Dedifferentiated amniotic fluid mesenchymal stem cell (primary cell): ENCODE data around the gene MEGF11.

Experiments used
- DNase-seq: peaks from one replicate; pipeline ENCODE4 v3.0.0-alpha.2; 2016; ENCODE audit errors: extremely low spot score

MEGF11 gene

GRCh38 chr15:66114863-66115425, 138.6 kb downstream of the MEGF11 start:
- no peak for DNase-seq

GRCh38 chr15:66112388-66112787, 141.2 kb downstream of the MEGF11 start:
- no peak for DNase-seq

DNA sequence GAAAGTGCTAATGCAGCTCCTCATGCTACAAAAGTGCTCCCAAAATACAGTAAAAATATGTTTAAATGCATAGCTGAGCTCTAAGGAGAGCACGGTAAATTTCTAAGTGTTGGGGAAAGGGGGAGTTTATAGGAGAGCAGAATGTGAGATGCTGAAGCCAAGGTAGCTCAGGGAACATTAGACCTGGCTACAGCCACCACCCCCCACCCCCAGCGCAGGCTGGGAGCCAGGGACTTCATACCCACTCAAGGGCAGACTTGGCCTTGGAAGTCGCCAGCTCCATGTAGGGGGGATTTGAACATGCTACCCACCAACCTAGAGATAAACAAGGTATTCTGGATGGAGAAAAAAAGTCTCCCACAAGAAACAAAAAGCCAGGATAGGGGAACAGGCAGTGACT, 142.2 kb downstream of the MEGF11 start:
- no peak for DNase-seq

DNA sequence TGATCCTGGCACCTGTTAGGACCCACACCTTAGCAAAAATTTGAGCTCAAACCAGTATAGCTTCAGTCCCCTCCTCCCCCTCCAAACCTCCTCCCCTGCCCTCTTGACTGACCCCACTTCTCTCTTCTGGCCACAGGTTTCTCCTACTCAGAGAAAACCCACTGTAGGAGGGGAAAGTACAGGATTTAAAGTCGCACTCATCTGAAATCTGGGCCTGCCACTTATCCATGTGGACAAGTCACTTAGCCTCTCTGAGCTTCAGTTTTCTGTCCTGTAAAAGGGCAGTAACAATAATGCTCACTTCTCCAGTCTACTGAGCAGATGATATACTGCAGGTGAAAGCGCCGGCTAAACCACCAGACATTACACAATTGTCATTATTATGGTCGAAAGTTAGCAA, 142.7 kb downstream of the MEGF11 start:
- no peak for DNase-seq

- DNase-seq: no peak
Observed at GRCh38 chr15:66109826-66110225, 143.7 kb downstream of the MEGF11 start.

DNA sequence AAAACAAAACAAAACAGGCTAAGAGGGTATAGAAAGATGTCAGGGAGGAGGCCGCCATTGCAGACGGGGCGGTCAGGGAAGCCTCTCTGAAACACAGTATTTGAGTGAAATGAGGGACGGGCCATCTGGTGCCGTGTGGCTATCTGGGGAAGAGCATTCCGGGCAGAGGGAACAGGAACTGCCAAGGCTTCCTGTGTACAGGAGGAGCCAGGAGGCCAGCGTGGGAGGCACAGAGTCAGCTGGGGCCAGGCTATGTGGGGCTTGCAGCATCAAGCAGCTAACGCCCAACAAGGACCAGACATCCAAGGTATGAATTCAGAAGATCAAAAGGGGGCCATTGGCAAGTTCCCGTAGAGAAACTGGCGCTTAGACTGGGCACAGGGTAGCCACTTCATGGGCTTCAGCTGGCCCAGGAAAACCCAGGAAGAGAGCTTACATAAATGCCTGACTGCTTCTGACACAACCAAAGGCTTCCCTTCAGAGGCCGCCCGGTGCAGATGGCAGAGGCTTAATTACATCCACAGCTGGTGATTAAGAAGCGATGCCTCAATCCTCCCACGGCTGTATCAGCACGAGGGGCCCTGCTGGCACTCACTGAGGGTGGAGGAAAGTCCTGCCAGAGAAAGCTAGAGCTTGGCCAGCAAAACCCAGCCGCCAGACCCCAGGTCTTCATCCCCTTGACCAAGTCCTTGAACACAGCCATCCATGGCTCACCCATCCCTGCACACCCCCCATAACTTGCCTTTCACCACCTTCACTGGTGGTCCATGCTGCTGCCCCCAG, 144.9 kb downstream of the MEGF11 start:
- no peak for DNase-seq

DNA sequence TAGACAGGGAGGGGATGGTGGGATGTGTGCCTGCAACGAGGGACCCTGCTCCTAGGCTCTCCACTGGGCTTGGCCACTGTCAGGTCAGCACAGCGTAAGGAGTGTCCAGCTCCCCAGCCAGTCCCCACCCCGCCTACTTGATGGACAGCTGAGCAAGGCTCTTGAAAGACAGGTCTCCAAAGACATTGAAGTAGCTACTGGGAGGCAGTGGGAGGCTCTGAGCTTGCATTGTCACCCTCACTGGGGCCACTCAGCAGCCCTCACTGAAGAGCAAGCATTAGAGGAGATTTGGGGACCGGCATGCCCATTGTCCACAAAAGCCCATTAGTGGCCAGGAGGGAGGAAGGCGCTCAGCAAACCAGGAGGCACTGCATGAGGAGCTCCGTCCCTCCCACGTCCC, 146.5 kb downstream of the MEGF11 start:
- DNase-seq: no peak

- DNase-seq: no peak
Observed at GRCh38 chr15:66105286-66106265, 148.0 kb downstream of the MEGF11 start.

DNA sequence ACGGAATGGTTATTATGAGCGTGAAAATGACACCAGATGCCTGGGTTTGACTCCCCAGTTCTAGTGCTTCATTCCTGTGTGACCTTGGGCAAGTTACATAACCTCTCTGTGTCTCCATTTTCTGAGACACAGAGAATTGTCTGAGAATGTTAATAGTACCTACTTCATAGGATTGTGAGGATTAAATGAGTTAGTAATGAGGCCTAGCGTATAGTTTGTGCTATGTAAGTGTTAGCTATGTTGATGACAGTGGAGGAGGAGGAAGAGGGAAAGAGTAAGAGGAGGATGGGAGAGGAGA, 150.3 kb downstream of the MEGF11 start:
- no peak for DNase-seq

GRCh38 chr15:66102563-66103292, 150.8 kb downstream of the MEGF11 start:
- DNase-seq: no peak

DNA sequence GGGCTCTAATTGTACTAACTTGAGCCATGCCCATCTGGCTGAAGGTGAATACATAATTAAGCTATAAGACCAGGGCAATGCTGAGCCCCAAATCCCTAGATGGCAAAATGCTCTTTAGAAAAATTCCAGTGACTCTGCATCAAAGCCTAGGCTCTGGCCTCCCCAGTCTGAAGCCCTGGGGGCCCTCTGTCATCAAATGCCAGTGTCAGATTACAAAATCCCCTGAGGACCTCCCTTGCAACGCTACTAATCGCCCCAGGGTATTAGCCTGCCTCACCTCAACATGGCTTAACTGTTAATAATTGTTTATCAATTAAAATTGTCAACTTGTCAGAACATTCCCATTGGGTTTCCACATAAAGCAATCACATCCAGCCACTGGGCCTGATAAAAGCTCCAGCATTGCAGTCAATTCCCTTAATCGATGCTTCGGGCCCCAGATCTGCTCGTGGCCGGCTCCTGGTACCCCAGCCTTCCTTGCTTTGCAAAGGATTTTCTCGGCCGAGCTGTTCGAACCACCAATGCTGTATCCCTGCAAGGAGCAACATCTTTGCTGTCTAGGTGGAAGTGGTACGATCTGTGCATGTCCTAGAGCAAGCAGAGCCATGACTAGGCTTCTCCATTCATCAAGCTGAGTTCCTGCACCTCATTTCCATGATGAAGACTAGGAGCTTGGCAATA, 151.7 kb downstream of the MEGF11 start:
- DNase-seq: no peak

DNA sequence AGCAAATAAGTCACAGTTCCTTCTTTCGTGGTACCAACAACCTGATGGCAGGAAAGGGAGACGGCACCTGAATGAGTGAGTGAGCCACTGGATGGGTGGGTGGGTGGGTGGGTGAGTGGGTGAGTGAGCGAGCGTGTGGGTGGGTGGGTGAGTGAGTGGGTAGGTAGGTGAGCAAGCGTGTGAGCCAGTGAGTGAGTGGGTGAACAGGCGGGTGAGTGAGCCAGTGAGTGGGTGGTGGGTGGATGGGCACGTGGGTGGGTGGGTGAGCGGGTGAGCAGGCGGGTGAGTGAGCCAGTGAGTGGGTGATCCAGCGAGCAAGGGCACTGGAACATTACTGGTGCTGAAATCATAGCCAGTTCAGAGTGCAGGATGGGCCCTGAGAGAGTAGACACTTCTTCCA, 152.8 kb downstream of the MEGF11 start:
- no peak for DNase-seq

- DNase-seq: no peak
Observed at GRCh38 chr15:66099950-66100671, 153.4 kb downstream of the MEGF11 start.

DNA sequence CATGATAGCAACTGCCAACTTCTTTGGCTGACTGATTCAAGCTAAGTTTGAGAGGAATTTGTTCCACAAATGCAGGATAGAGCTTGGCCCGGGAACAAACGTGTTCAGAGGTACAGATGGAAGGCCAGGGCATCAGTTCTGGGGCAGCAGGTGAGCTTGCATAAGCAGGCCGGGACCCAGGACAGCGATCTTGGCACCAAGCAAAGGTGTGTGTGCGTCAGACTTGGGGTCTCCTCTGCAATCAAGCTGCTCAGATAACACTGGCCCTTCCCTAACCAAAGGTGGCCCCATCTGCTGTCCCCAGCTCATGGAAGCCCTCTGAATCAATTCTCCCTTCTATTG, 155.6 kb downstream of the MEGF11 start:
- no peak for DNase-seq

DNA sequence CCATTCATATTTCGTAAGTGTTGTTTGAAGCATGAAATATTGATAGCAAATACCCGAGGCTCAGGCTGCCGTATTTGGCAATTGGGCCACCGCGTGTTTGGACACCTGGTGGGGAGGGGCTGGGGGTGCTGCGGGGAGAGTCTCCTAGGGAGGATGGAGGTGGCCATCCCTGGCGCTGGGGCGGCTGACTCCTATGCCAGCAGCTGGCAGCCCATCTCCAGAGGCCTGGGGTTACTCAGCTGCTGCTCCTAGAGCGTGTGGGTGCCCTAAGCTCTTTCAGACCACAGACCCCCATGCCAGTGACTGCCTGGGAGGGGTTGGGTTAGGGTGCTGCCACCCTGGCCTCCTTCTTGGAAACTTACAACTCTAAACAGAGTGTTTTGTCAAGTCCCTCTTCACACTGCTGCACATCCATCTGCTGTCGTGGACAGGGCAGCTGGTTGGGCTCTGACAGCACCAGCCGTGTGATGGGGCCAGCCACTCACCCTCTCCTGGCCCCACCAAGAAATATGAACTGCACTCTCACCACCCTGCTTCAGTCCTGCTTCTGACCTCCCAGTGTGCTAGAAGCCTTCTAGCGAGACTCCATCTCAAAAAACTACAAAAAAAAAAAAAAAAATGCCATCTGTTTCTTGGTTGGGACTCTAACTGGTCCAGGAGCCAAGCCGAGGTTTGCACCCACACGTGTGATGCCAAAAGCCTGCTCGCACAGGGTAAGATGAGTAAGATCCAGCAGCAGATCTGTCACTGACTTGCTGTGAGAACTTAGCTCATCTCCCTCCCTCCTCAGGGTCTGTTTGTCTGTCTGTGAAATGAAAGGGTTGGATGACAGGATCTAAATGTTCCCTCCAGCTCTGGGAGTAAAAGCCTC, 156.2 kb downstream of the MEGF11 start:
- no peak for DNase-seq

DNA sequence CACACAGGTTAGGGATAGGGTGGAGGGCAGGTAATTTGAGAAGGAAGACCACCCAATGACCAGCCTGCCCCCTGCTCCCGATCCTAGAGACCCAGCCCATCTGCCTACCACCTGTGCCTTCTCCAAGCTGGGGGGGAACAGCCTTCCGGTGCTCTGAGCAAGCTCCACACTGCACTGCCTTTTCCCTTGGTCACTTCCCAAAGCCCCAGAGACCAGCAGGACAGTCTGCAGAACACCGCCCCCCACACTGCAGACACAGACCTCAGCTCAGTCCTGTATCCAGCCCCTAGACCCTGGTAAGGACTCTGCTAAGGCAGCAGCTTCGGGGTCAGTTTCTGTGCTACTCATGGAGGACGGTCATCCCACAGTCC, 156.9 kb downstream of the MEGF11 start:
- DNase-seq: no peak

- no peak for DNase-seq
Observed at GRCh38 chr15:66095871-66096687, 157.5 kb downstream of the MEGF11 start.

- no peak for DNase-seq
Observed at GRCh38 chr15:66094331-66094730, 159.2 kb downstream of the MEGF11 start.
